Right forelimb (tissue), 1 donor: ENCODE results near the gene STX19.
A peak's percentile ranks its signal among the peaks of the same experiment; 100 is the strongest.

Experiments
- DNase-seq: peaks from one replicate; pipeline ENCODE4 v3.0.0-alpha.2; 2018

STX19 gene

GRCh38 chr3:94026623-94027022, 1.8 kb downstream of the STX19 start:
- DNase-seq = no peak

DNA sequence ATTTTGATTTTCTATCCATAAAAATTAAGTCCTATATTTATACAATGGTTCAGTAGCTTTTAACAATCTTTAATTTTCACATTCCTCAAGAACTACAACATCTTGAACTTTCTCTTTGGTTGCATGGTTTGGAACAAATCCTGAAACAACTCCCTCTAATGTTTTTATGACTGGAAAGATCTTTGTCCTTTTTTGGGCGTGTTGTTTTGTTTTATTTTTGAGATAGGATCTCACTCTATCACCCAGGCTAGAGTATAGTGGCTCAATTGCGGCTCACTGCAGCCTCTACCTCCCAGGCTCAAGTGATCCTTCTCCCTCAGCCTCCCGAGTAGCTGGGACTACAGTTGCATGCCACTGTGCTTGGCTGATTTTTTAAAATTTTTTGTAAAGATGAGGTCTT, 4.0 kb downstream of the STX19 start:
- DNase-seq = no peak

- no peak for DNase-seq
These were observed 8.1 kb downstream of the STX19 start for GRCh38 chr3:94020293-94020692.

DNA sequence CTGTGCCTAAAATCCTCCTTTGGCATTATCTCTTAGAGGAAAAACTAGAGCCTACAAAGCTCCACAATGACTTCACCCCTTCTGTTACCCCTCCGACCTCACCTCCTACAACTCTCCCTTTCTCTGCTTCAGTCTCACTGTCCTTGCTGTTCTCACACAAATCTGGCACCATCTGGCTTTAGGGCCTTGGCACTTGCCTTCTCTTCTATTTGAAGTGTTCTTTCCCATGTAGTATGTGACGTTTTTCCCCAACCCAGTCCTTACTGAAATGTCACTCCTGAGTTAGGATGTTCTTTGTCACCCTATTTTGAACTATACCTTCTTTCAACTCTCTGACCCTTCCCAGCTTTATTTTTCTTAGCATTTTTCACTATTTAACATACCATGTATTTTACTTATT, 8.7 kb downstream of the STX19 start:
- DNase-seq = no peak

GRCh38 chr3:94015025-94015424, 13.4 kb downstream of the STX19 start:
- no peak for DNase-seq

DNA sequence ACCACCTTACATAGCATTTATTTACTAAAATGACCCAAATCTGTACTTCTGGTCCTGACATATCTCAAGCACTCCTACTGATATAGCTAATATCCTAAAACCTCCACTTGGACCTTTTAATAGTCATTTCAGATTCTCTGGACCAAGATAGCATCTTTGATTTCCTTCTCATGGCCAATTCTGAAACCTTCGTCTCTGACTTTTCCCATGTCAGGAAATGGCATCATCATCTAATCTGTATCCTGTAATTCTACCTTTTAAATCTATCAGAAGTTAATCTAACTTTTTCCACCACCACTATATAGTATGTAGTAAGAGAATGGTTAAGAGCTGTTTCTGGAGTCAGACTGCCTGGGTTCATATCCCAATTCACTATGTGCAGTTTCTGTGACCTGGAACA, 16.2 kb downstream of the STX19 start:
- DNase-seq = no peak

- no peak for DNase-seq
These were observed 17.1 kb downstream of the STX19 start for GRCh38 chr3:94011233-94011711.

GRCh38 chr3:94009608-94010007, 18.8 kb downstream of the STX19 start:
- DNase-seq = no peak

DNA sequence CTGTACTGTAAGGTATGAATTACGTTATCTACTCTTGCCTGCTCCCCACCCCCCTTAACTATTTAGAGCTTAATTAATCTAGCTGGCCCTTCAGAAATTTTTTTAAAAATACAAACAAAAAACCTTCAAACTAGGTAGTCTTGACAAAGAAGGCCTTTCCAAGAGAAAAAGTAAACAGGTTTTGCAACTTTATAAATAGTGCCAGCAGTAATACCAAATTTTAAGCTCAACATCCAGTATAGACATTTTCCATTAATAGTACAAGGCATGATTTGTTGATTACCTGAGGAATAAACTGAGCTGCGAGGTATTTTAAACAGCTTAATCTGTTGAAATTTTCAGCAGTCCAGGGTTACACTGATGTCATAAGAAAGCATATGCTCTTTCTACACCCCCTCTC, 20.1 kb downstream of the STX19 start:
- DNase-seq = no peak

DNA sequence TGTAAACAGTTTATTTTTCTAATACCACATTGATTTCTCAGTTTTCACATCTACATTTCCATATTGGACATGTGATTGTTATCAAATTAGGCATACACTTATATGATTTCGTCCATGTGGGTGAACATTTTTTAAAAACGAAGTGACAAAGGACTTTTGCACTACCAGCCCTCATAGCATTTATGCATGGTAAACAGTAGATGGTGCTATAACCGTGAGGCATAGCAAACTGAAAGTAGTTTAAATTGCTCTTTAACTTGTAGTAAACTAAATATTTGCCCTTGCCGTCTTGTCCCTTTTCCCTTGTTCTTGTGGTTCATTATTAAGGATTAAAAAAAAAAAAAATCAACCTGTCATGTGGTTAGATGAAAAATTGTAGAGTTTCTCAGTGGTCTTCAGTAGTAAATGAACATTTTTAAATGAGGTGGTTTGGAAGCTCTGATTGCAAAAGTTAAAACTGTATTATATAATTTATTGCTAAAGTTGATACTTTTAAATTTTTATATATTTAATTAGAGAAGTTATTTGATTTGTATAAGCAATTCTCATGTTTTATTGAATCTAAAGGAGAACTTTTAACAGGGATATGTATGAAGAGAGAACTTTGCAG, 24.0 kb downstream of the STX19 start:
- DNase-seq = no peak

DNA sequence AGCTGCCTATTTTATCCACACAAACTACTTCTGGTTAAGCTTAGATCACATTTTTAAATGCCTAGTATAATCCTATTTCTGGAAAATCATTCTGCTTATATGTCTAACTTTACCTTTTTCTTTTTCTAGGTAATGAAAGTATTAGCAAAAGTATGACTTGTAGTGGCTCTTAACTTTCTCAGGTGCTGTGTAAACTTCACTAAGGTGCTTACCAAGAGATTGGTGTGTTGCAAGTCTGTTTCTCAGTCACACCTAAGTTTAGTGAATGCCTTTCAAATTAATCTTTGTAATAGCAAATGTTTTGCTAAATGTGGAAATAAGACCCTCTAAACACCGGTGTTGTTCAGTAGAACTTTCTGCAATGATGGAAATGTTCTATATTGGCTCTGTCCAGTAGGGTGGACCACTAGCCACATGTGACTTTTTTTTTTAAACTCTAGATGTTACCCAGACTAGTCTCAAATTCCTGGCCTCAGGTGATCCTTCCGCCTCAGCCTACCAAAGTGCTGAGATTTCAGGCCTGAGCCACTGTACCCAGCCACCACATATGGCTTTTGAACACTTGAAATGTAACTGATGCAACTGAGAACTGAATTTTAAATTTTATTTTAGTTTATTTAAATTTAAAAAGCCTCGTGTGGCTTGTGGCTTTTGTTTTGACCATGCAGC, 26.4 kb downstream of the STX19 start:
- no peak for DNase-seq

GRCh38 chr3:94001191-94001590, 27.2 kb downstream of the STX19 start:
- DNase-seq = no peak

DNA sequence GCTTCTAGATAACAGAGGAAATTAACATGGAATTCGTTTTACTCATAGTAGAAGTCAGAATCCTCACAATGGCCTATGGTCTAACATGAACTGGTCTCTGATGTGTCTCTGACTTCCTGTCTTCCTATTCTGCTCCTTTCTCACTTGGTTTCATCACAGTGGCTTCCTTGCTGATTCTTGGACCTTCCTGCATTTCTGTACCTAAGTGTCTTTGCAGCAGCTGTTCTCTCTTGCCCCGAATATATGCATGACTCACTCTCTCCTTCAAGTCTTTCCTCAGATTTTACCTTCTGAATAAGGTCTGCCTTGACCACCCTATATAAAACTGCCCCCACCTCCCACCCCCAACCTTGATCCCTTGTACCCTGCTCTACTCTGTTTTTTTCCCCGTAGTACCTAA, 34.3 kb downstream of the STX19 start:
- DNase-seq = no peak

GRCh38 chr3:93992207-93992606, 36.2 kb downstream of the STX19 start:
- DNase-seq = no peak

DNA sequence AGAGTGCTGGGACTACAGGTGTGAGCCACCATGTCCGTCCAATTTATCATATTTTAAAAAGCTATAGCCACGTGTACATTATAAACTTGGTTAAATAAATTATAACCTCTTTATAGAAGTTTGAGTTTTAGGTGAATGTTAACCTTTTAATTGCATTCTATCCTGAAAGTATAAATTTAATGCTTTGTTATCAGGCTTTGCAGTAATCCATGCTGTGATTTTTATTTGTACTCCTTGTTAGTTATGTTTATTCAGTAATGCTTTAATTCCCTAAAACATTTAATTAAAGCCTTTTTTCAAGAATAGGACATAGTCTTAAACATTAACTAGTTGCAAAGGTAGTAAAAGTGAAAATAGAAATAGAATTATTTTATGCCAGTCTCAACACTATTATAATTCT, 36.8 kb downstream of the STX19 start:
- DNase-seq = no peak

DNA sequence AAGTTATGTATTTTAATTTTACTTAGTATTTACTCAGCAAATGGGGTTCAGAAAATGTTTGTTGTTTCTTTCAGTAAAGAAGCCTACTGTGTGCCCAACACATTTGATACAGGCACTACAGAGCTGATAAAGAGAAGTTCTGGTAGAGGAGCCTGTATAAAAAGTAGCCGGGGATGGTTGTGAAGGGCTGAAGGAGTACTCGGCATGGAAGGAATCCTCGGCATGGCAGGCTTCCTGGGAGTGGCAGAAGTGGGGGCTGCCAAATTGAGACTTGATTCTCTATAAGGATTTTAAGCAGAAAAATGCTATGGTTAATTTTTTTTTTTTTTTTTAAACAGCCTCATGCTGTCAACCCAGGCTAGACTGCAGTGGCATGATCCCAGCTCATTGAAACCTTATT, 39.2 kb downstream of the STX19 start:
- no peak for DNase-seq

GRCh38 chr3:93988764-93989163, 39.6 kb downstream of the STX19 start:
- no peak for DNase-seq

GRCh38 chr3:93988283-93988682, 40.1 kb downstream of the STX19 start:
- no peak for DNase-seq

- DNase-seq = no peak
These were observed 43.8 kb downstream of the STX19 start for GRCh38 chr3:93984618-93985017.

GRCh38 chr3:93983408-93983807, 45.0 kb downstream of the STX19 start:
- DNase-seq = no peak

DNA sequence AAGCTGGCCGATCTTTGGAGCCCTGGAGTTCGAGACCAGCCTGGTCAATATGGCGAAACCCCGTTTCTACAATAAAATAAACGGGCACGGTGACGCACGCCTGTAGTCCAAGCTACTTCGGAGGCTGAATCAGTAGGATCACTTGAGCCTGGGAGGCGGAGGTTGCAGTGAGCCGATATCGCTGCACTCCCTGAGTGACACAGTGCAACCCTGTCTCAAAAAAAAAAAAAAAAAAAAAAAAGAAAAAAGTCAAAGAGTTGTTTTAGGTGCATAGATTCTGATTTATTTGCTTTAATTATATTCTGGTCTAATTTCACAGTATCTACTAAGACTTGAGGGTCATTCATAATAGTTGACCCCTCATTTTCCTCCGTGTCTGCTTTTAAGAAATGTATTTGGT, 46.7 kb downstream of the STX19 start:
- DNase-seq = no peak

GRCh38 chr3:93979850-93980676, 48.3 kb downstream of the STX19 start, which contains the start of gene ARL13B:
Gene ARL13B, plus strand, starts transcription at chr3:93980155. Its CDS starts 269 bp downstream, at chr3:93980424.
- peak; percentile 95 for DNase-seq
